HEK293 (cell line): ENCODE data around the gene GPSM1.
A peak's percentile ranks its signal among the peaks of the same experiment; 100 is the strongest.

Experiments
- BCL11B ChIP-seq: fragments of 450-650 bp; formaldehyde crosslinking; IDR thresholded peaks from 2 replicates; pipeline ENCODE4 v1.5.1; 2016; ENCODE audit warnings: low read depth, missing biosample characterization, missing genetic modification characterization
- INSM2 ChIP-seq: fragments of 450-650 bp; formaldehyde crosslinking; IDR thresholded peaks from 2 replicates; pipeline ENCODE4 v1.5.1; 2016; ENCODE audit warnings: missing biosample characterization, missing genetic modification characterization
- MEIS1 ChIP-seq: sonication (generic); formaldehyde crosslinking; IDR thresholded peaks from 2 replicates; pipeline ENCODE4 v1.8.1; 2022; ENCODE audit warnings: missing genetic modification reagents, mild to moderate bottlenecking, borderline replicate concordance
- PRDM1 ChIP-seq: fragments of 450-650 bp; formaldehyde crosslinking; IDR thresholded peaks from 2 replicates; pipeline ENCODE4; 2016; ENCODE audit warnings: missing biosample characterization, missing genetic modification characterization
- PRDM2 ChIP-seq: fragments of 450-650 bp; formaldehyde crosslinking; IDR thresholded peaks from 2 replicates; pipeline ENCODE4 v1.5.1; 2016; ENCODE audit warnings: missing biosample characterization, missing genetic modification characterization, borderline replicate concordance
- PRDM6 ChIP-seq: fragments of 450-650 bp; formaldehyde crosslinking; IDR thresholded peaks from 2 replicates; pipeline ENCODE4 v1.5.1; 2017; ENCODE audit warnings: missing biosample characterization, missing genetic modification characterization
- RBAK ChIP-seq: fragments of 450-650 bp; formaldehyde crosslinking; IDR thresholded peaks from 2 replicates; pipeline ENCODE4 v1.5.1; 2016; ENCODE audit warnings: missing biosample characterization, missing genetic modification characterization
- TSHZ1 ChIP-seq: fragments of 450-650 bp; formaldehyde crosslinking; IDR thresholded peaks from 2 replicates; pipeline ENCODE4 v1.5.1; 2016; ENCODE audit warnings: missing biosample characterization, missing genetic modification characterization, borderline replicate concordance
- ZBTB6 ChIP-seq: fragments of 450-650 bp; formaldehyde crosslinking; IDR thresholded peaks from 2 replicates; pipeline ENCODE4 v1.5.1; 2017; ENCODE audit warnings: missing biosample characterization, missing genetic modification characterization
- ZNF10 ChIP-seq: fragments of 450-650 bp; formaldehyde crosslinking; IDR thresholded peaks from 2 replicates; pipeline ENCODE4 v1.5.1; 2017; ENCODE audit warnings: missing biosample characterization, missing genetic modification characterization
- ZNF146 ChIP-seq: fragments of 450-650 bp; formaldehyde crosslinking; IDR thresholded peaks from 2 replicates; pipeline ENCODE4 v1.5.1; 2016; ENCODE audit warnings: missing biosample characterization, missing genetic modification characterization
- ZNF488 ChIP-seq: fragments of 450-650 bp; formaldehyde crosslinking; IDR thresholded peaks from 2 replicates; pipeline ENCODE4 v1.5.1; 2016; ENCODE audit warnings: missing biosample characterization, missing genetic modification characterization
- ZNF561 ChIP-seq: fragments of 450-650 bp; IDR thresholded peaks from 2 replicates; pipeline ENCODE4 v1.5.1; 2018; ENCODE audit warnings: missing biosample characterization, missing genetic modification characterization, borderline replicate concordance
- ZNF623 ChIP-seq: fragments of 450-650 bp; formaldehyde crosslinking; IDR thresholded peaks from 2 replicates; pipeline ENCODE4 v1.5.1; 2016; ENCODE audit warnings: missing biosample characterization, missing genetic modification characterization
- ZNF626 ChIP-seq: fragments of 450-650 bp; sonication (Bioruptor Pico); formaldehyde crosslinking; IDR thresholded peaks from 2 replicates; pipeline ENCODE4 v1.5.1; 2018; ENCODE audit warnings: missing biosample characterization, missing genetic modification characterization, inconsistent platforms
- ZNF704 ChIP-seq: fragments of 450-650 bp; formaldehyde crosslinking; IDR thresholded peaks from 2 replicates; pipeline ENCODE4 v1.5.1; 2016; ENCODE audit warnings: missing biosample characterization, missing genetic modification characterization
- ZNF707 ChIP-seq: fragments of 450-650 bp; formaldehyde crosslinking; IDR thresholded peaks from 2 replicates; pipeline ENCODE4 v1.5.1; 2016; ENCODE audit warnings: missing biosample characterization, missing genetic modification characterization
- ZNF76 ChIP-seq: fragments of 450-650 bp; formaldehyde crosslinking; IDR thresholded peaks from 2 replicates; pipeline ENCODE4; 2016; ENCODE audit warnings: low read depth, missing biosample characterization, missing genetic modification characterization, borderline replicate concordance
- ZNF777 ChIP-seq: fragments of 450-650 bp; formaldehyde crosslinking; IDR thresholded peaks from 2 replicates; pipeline ENCODE4 v1.5.1; 2017; ENCODE audit warnings: missing biosample characterization, missing genetic modification characterization, borderline replicate concordance
- ZNF792 ChIP-seq: fragments of 450-650 bp; formaldehyde crosslinking; IDR thresholded peaks from 2 replicates; pipeline ENCODE4 v1.5.1; 2016; ENCODE audit warnings: missing biosample characterization, missing genetic modification characterization
- ZNF830 ChIP-seq: fragments of 450-650 bp; IDR thresholded peaks from 2 replicates; pipeline ENCODE4 v1.5.0; 2018; ENCODE audit warnings: missing biosample characterization, missing genetic modification characterization, low read depth, mild to moderate bottlenecking, moderate library complexity
- ZSCAN30 ChIP-seq: fragments of 450-650 bp; IDR thresholded peaks from 2 replicates; pipeline ENCODE4 v1.5.1; 2018; ENCODE audit warnings: missing biosample characterization, mild to moderate bottlenecking, missing genetic modification characterization, moderate library complexity
- ZXDB ChIP-seq: fragments of 450-650 bp; formaldehyde crosslinking; IDR thresholded peaks from 2 replicates; pipeline ENCODE4 v1.5.1; 2016; ENCODE audit warnings: missing biosample characterization, missing genetic modification characterization

Gene GPSM1

GRCh38 chr9:136308006-136308701 is 19.2 kb upstream of the GPSM1 start (continued):
- TF ChIP-seq ZNF704 (tag by site-specific recombination) (0 out of 2 replicates have a peak, but pooled peaks have one; percentile 7), ZNF830 (tag by site-specific recombination) (no peak), ZNF792 (tag by site-specific recombination) (no peak), TSHZ1 (tag by site-specific recombination) (no peak), INSM2 (tag by site-specific recombination) (peak; percentile 58), MEIS1 (no peak), ZNF777 (tag by site-specific recombination) (peak; percentile 54; the same call in 1 of the 2 replicates), ZNF76 (tag by site-specific recombination) (no peak), BCL11B (no peak), PRDM6 (no peak), RBAK (tag by site-specific recombination) (no peak), ZBTB6 (tag by site-specific recombination) (no peak), PRDM2 (tag by site-specific recombination) (no peak), ZNF146 (tag by site-specific recombination) (peak; percentile 9; the same call in 1 of the 2 replicates), ZNF10 (tag by site-specific recombination) (no peak), ZNF561 (tag by site-specific recombination) (no peak), ZNF623 (tag by site-specific recombination) (no peak), ZNF488 (tag by site-specific recombination) (peak; percentile 71), ZNF626 (no peak), PRDM1 (tag by site-specific recombination) (no peak), ZSCAN30 (tag by site-specific recombination) (no peak), ZXDB (no peak), ZNF707 (peak; percentile 73)
